Smooth muscle cell of bladder (primary cell): ENCODE data around the gene CTSK. TPM values are rescaled to one million over a fixed set of nuclear protein-coding genes. Genes with fewer than 3 reads are reported as not detected.

Experiments used
- total RNA-seq: library from RNA; depleted of rRNA; stranded (reverse); fragments of >200 nt; gene quantifications from 2 replicates; pipeline ENCODE4 v1.2.3, GENCODE V29; 2014

The CTSK gene
- 89.3 and 116 TPM in 2 replicates for total RNA-seq

DNA sequence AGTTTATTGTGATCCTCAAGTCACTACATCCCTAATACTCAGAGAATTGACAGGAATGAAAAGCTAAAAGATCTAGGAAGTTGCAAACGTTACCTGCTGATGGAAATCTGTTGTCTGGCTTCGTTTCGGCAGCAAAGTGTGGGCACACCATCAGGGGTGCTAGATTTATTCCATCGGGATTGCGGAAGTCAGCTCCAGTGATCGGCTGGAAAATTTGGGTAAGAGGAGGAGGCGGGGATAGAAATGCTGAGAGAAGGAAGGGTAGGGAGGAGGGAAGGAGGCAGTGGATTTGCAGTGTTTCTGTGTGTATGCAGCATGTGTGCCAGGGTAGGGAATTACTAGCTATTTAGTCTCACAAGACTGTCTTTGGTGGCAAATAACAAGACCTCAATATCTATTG is at the start of gene CTSK:
CTSK (minus strand) TSS at position 140 of the 400 bp plus-strand sequence. CDS start 1,455 bp downstream, outside the sequence.

DNA sequence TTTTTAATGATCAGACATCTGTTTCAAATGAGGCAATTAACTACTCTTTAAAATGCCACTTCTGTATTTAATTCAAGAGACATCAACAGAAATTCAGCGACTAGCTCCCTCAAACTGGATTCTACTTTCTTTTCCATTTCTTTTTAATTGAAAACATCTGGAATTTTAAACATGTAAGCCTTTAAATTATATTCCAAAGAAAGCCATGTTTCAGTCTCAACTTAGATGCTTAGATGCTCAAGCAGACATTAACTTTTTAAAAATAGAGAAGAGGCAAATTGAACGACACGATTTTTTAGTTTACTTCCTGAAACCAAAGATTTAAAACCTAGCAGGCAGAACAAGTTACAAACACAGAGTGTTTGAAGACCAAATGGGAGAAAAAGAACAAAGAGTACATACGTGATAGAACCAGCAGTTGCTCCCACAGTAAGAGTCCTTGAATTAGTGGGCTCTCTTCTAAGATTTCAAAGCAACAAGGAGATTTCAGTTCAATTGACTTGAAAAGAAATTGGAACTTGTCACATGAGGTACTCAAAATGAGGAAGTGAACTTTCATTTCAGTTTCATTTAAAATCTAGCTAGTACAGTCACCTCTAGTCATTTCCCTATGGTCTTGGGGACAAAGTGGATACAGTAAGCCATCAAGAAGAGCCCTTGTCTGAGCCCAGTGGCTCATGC is 42.6 kb downstream of the CTSK start, which contains the start of gene CTSS:
CTSS (minus strand) TSS at position 483 of the 681 bp plus-strand sequence. CDS start 1,015 bp downstream, outside the sequence.

Other genes with a start within 250 kb of the CTSK start
- 127 and 177 TPM in 2 replicates for gene MCL1, start 228.7 kb downstream of the CTSK start, total RNA-seq
- gene ENSA, start 178.6 kb downstream of the CTSK start, total RNA-seq = 55.3 and 64.6 TPM in 2 replicates
- 7.7 and 7.8 TPM in 2 replicates for gene GOLPH3L, start 111.1 kb downstream of the CTSK start, total RNA-seq
- not detected in 2 replicates for gene HORMAD1, start 87.4 kb downstream of the CTSK start, total RNA-seq
- 3.2 and 7.0 TPM in 2 replicates for gene CTSS, start 42.5 kb downstream of the CTSK start, total RNA-seq
- gene ARNT, start 68.3 kb upstream of the CTSK start, total RNA-seq = 30.6 and 39.8 TPM in 2 replicates
- not detected in 2 replicates for gene CTXND2, start 78.9 kb upstream of the CTSK start, total RNA-seq
- gene SETDB1, start 118.1 kb upstream of the CTSK start, total RNA-seq = 27.9 and 28.1 TPM in 2 replicates
- gene CERS2, start 166.6 kb upstream of the CTSK start, total RNA-seq = 86.9 and 125 TPM in 2 replicates
- 0.14 and 0.28 TPM in 2 replicates for gene ANXA9, start 174.0 kb upstream of the CTSK start, total RNA-seq
- 6.4 and 6.6 TPM in 2 replicates for gene MINDY1, start 198.6 kb upstream of the CTSK start, total RNA-seq
- 5.5 and 8.1 TPM in 2 replicates for gene PRUNE1, start 200.2 kb upstream of the CTSK start, total RNA-seq
- gene BNIPL, start 228.3 kb upstream of the CTSK start, total RNA-seq = 0.14 and 0.18 TPM in 2 replicates
- gene C1orf56, start 239.5 kb upstream of the CTSK start, total RNA-seq = 0.85 and 2.2 TPM in 2 replicates